Hindlimb muscle (tissue), 1 donor: Measurements from ENCODE around the gene IP6K3. TPM values are rescaled to one million over a fixed set of nuclear protein-coding genes. Genes with fewer than 3 reads are reported as not detected.

Experiments used
- DNase-seq: peaks from one replicate; pipeline ENCODE4 v3.0.0-alpha.2; 2013
- polyA plus RNA-seq: library from polyadenylated mRNA; unstranded; fragments of 120-200 nt; gene quantifications from one replicate; pipeline ENCODE4 v1.2.1, GENCODE V29; 2013; ENCODE audit not compliant: insufficient read length

The IP6K3 gene
- polyA plus RNA-seq, 1 donor = 38.8 TPM

DNA sequence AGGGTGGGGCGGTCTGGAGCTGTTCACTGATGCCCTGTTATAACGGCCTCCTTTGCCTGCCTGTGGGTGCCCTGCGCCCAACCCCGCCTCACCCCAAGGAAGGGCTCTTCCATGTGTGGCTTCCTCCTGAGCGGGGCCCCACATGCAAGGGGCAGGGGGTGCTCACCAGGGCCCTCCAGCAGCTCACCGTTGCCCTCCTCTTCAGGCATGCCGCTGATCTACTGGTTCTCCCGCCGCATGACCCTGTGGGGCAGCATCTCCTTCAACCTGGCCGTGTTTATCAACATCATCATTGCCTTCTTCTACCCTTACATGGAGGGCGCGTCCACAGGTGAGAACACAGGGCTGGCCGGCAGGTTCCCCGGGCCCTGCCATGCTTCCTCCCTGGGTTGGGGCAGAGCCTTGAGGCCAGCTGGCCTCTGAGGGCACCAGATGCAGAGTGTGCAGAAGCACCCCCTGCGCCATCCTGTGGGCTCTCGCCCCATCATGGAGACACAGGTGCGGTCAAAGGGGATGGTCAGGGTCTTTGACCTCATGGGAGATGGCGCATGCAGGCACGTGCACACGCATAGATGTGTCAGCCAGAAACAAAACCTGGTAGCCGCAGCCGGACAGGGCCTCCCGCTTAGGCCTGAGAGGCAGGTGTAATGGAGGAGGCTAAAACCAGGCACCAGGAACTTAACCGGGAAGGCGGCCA is 58.1 kb downstream of the IP6K3 start:
- DNase-seq = no peak

- no peak for DNase-seq
Observed at GRCh38 chr6:33688006-33688405, 58.7 kb downstream of the IP6K3 start.

DNA sequence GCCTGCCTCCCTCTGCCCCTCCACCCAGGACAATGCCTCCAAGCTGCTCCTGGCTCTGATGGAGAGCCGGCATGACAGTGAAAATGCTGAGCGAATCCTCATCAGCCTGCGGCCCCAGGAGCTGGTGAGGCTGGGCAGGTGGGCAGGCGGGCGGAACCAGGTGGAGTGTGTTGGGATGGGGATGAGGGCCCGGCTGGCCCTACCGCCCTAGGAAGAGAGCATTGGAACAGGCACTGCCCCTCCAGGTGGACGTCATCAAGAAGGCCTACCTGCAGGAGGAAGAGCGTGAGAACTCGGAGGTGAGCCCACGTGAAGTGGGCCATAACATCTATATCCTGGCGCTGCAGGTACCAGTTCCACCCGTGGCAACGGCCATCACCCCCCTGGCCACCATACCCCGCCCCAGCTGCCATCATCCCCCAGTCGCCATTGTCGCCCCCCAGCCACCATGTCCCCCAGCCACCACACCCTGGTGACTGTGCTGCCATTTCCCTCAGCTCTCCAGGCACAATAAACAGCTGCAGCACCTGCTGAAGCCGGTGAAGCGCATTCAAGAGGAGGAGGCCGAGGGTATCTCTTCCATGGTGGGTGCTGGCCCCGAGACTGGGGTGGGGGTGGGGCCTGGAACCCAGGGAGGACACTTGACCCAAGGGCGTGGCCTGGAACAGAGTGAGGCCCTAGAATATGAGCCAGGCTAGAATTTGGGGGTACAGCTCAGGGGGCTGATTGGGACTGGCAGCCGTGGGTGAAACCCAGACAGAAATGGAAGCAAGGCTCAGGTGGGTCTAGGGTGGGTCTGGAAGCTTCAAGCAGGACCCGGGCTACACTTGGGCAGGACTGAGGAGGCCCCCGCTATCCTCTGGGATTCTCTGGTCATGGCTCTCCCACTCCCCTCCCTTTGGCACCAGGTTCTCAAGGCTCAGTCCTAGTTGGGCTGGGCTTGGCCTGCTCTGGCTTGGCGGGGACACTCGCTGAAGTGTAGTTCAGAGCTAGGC is 59.4 kb downstream of the IP6K3 start:
- no peak for DNase-seq

- DNase-seq = no peak
Observed at GRCh38 chr6:33686225-33686924, 60.3 kb downstream of the IP6K3 start.

GRCh38 chr6:33685411-33686224 is 61.1 kb downstream of the IP6K3 start:
- DNase-seq = no peak

- DNase-seq = no peak
Observed at GRCh38 chr6:33684983-33685382, 61.7 kb downstream of the IP6K3 start.

GRCh38 chr6:33684428-33684896 is 62.2 kb downstream of the IP6K3 start:
- DNase-seq = no peak

DNA sequence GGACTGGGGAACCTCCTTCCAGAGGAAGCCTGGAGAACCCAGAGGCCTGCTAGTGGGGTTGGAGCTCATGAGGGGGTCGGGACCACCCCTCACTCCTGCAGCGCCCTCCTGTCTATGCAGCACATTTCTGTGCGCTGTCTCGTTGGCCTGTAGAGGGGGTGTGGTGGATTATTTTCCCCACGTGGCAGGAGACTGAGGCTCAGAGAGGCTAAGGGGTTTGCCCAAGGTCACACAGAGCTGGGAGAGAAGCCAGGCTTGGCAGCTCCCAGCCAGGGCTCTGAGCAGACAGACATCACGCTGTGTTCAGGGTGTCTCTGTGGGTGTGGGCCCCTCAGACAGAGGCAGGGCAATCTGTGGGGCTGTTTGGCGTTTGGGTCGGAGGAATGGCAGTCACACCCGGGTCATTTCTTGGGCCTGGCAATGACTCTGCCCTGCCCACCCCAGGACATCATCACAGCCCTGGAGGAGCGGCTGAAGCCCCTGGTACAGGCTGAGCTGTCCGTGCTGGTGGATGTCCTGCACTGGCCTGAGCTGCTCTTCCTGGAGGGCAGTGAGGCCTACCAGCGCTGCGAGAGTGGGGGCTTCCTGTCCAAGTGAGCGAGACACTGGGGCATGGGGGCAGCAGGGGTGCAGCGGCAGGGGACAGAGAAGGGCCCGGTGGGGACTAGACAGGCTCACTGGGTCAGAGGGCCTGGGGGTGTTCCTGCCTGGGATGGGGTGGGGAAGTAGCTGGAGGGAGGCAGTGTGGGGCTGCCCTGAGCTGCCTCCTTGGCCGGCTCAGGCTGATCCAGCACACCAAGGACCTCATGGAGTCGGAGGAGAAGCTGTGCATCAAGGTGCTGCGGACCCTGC is 62.9 kb downstream of the IP6K3 start:
- no peak for DNase-seq

DNA sequence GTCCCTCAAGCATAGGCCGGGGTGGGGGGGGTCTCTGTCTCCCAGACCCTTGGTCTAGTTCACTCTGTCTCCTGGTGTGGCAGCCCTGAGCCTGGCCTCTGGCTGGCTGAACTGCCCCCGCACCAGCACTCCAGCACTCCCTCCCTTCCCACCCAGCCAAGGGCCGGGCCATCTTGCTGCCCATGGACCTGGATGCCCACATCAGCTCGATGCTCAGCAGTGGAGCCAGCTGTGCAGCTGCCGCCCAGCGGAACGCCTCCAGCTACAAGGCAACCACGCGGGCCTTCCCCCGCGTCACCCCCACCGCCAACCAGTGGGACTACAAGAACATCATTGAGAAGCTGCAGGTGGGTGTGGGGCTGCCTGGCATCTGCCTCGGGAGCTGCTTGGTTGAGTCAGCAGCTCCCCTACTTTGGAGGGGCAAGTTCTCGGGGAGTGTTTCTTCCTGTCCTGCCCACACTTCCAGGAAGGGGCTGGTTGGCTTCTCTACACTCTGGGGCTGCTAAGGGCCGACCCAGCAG is 63.6 kb downstream of the IP6K3 start:
- DNase-seq = no peak

- no peak for DNase-seq
Observed at GRCh38 chr6:33682341-33682740, 64.4 kb downstream of the IP6K3 start.

GRCh38 chr6:33679761-33680160 is 66.9 kb downstream of the IP6K3 start:
- no peak for DNase-seq

- DNase-seq = no peak
Observed at GRCh38 chr6:33678932-33679490, 67.7 kb downstream of the IP6K3 start.

- no peak for DNase-seq
Observed at GRCh38 chr6:33678233-33678931, 68.3 kb downstream of the IP6K3 start.

DNA sequence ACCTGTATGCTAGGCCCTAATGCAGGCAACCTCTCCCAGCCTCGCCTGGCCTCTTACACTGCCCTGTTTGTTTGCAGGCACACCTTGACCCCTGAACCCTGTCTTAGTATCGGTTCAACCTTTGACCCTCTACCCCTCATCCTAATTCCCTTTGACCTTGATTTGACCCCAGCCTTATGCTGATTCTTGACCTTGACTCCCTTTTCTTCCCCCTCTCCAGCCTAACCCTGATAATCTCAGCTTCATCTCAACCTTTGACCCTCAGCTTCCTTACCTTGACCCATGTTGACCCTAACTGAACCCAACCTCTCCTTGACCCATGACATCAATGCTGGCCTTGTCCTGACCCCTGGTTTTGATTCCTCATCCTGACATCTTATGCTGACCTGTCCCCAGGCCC is 69.0 kb downstream of the IP6K3 start:
- DNase-seq = no peak

- DNase-seq = peak; percentile 26
Observed at GRCh38 chr6:33677143-33677660, 69.5 kb downstream of the IP6K3 start.

GRCh38 chr6:33676416-33677142 is 70.1 kb downstream of the IP6K3 start:
- DNase-seq = no peak

GRCh38 chr6:33675968-33676367 is 70.7 kb downstream of the IP6K3 start:
- no peak for DNase-seq

DNA sequence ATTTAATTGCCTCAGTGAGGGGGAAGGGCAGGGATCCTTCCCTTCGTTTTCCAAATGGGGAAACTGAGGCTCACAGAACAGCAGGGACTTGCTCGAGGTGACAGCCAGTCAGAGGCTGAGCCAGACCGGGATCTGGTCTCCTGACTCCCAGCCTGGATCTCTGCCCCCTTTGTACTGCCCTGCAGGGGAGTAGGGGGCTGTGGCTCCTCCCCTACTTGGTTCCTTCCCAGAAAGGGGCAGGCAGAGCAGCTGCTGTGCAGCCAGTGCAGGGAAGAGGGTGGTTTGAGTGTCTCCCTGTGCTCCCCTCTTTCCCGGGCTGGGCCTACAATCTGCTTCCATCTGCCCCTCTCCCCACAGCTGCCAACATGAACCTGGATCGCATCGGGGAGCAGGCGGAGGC is 72.9 kb downstream of the IP6K3 start:
- DNase-seq = no peak

- DNase-seq = peak; percentile 63
Observed at GRCh38 chr6:33672808-33673207, 73.9 kb downstream of the IP6K3 start.
